OCI-LY7 (cell line): ENCODE data around the gene TRAF3IP1.

Experiments used
- EZH2phosphoT487 ChIP-seq: fragments of 200-600 bp; sonication (generic); IDR thresholded peaks from 2 replicates; pipeline ENCODE4 v1.6.1; 2018; ENCODE audit warnings: low read depth, borderline replicate concordance, mild to moderate bottlenecking, mixed run types, antibody characterized with exemption, low read length, moderate library complexity, mixed read lengths
- TF ChIP-seq, protein P1 (sequence below): fragments of 200-600 bp; sonication (generic); conservative IDR thresholded peaks from 2 replicates; pipeline ENCODE4 v1.5.1; 2014; ENCODE audit warnings: mild to moderate bottlenecking, antibody characterized with exemption, low read length, moderate library complexity, mixed read lengths

DNA sequence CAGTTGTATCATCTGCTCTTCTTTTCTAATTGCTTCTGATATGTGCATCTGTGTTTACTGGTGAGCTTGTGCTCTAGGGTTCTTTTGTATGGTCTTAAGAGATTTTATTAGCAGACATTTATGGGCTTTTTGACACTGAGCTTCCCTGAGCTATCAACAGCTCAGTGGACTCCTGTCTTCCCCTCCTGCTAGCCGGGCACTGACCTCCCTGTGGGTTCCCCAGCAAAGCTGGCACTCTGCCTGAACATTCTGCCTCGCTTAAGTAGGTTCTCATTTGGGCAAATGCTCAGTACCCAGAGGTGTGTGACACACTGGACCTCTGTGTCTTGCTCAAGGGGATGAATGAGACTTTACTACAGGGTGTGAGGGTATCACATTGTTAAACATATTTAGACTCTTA lies 15.8 kb downstream of the TRAF3IP1 start:
- TF ChIP-seq, protein P1, sequence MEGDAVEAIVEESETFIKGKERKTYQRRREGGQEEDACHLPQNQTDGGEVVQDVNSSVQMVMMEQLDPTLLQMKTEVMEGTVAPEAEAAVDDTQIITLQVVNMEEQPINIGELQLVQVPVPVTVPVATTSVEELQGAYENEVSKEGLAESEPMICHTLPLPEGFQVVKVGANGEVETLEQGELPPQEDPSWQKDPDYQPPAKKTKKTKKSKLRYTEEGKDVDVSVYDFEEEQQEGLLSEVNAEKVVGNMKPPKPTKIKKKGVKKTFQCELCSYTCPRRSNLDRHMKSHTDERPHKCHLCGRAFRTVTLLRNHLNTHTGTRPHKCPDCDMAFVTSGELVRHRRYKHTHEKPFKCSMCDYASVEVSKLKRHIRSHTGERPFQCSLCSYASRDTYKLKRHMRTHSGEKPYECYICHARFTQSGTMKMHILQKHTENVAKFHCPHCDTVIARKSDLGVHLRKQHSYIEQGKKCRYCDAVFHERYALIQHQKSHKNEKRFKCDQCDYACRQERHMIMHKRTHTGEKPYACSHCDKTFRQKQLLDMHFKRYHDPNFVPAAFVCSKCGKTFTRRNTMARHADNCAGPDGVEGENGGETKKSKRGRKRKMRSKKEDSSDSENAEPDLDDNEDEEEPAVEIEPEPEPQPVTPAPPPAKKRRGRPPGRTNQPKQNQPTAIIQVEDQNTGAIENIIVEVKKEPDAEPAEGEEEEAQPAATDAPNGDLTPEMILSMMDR, result no peak
- TF ChIP-seq EZH2phosphoT487, result no peak
